ENCODE data around the gene ADAM12. TPM values are rescaled to one million over a fixed set of nuclear protein-coding genes. Genes with fewer than 3 reads are reported as not detected.
A peak's percentile ranks its signal among the peaks of the same experiment; 100 is the strongest.

ADAM12 gene
- total RNA-seq, 1 donor from 2014 or later: 0.35 TPM

DNA sequence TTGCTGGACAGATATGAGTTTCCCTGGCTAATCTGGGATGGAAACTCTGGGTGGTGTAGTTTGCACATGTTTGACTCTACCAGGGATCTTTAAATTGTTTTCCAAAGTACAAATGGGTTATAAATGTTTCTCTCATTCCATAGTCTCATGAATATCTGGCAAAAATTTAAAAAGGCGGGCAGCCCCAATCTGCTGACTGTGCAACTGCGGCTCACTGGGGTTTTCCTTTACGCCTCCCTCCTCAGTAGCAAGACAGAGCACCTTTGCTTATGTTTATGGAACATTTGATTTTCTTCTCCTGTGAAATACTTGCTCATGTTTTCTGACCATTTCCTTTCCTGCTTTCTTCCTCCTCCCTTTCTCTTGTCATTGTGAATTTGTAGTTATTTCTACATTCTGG, 105.0 kb downstream of the ADAM12 start:
- DNase-seq (no peak), ATAC-seq (no peak)

GRCh38 chr10:126278851-126279250, 109.4 kb downstream of the ADAM12 start:
- ATAC-seq: no peak
- intact Hi-C loops (cut with micrococcal nuclease): no loop called here
- DNase-seq: no peak

More for the DNA sequence above, 105.0 kb downstream of the ADAM12 start:
- intact Hi-C loops (cut with micrococcal nuclease): no loop called here

DNA sequence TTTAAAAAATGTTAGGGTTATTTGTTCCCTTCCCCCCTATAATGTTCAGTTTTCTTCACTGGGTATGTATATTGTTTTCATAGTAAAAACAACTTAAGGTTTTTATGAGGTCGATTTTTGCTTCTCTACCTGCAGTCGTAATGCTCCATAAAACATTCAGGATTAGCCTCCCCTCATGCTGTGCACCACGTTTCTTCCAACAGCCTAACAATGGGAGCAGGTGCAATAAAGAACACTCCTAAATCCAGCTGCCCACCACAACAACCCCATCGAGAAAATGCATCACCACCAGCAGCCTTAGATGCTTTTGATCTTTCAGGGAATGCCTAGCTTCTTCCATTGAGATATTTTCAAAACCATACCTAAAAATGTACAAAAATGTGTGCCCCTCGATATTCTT, 111.1 kb downstream of the ADAM12 start:
- no peak for ATAC-seq
- intact Hi-C loops (cut with micrococcal nuclease): no loop called here

DNA sequence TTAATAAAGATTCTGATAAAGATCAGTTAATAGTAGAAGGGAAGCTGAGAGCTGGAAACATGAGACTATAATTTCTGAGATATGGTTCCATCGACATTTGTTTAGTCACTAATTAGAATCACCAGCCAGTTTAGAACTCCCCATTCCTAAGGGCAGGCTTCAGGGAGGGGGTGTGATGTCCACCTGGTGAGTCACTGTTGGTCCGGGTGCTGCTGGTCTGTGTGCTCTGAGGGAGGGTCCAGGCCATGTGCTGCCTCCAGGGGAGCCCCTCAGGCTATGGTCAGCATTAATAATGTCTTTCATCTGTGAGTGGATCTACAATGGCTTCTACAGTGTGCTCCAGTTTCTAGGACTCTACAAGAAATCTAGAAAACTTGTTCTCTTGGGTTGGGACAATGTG, 115.8 kb downstream of the ADAM12 start:
- intact Hi-C loops (cut with micrococcal nuclease): no loop called here
- no peak for ATAC-seq

More for the DNA sequence above, 111.1 kb downstream of the ADAM12 start:
- no peak for DNase-seq

DNA sequence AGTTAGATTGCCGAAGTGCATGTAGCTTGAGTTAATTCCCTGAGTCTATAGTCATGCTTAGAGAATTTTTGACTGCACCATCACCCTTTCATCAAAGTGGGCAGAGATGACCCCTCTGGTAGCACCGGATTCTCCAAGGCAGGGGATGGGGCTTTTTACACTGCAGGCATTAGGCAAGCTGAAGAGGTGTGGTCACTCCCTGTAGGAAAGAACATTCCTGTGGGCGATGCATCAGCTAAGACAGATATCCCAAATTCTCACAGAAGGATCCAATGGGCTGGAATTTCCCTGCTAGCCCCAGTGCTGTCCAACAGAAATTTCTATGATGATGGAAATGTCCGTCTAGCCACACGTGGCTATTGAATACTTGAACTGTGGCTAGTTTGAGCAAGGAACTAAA, 118.2 kb downstream of the ADAM12 start:
- ATAC-seq: no peak
- no peak for DNase-seq
- intact Hi-C loops (cut with micrococcal nuclease): no loop called here

More for the DNA sequence above, 115.8 kb downstream of the ADAM12 start:
- no peak for DNase-seq

DNA sequence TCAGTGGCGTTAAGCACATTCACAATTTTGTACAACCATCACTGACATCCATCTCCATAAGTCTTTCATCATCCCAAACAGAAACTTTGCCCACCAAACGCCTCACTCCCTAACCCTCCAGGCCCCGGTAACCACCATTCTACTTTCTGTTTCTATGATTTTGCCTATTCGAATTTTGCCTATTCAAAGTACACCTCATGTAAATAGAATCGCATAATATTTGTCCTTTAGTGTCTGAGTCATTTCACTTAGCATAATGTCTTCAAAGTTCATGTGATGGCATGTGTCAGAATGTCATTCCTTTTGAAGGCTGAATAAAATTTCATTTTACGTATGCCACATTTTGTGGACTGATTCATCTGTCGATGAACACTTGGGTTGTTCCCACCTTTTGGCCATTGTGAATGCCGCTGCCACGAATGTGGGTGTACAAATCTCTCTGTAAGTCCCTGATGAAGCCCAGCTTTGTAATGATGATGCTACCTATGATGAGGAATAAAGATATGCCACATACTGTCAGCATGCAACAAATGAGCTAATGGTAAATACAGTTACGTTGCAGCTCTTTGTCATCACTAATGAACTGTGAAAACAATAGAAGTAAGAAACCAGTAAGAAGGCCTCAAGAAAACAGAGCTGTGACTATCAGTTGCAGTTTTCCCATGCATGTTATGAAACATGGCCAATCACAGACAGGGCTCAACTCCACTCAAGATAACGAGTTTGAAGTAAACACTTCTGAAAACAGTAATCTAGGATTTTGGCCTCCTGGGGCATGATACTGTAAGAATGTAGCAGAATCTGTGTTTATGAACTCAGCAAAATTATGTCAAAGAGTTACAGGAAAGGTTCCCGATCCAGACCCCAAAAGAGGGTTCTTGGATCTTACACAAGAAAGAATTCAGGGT, 120.0 kb downstream of the ADAM12 start:
- intact Hi-C loops (cut with micrococcal nuclease): no loop called here
- ATAC-seq (no peak), DNase-seq (no peak)

GRCh38 chr10:126264102-126265018, 123.9 kb downstream of the ADAM12 start:
- intact Hi-C loops (cut with micrococcal nuclease): no loop called here
- DNase-seq: no peak
- peak; percentile 85 for ATAC-seq

GRCh38 chr10:126263006-126263676, 125.1 kb downstream of the ADAM12 start:
- ATAC-seq (no peak), DNase-seq (no peak)
- intact Hi-C loops (cut with micrococcal nuclease): no loop called here

DNA sequence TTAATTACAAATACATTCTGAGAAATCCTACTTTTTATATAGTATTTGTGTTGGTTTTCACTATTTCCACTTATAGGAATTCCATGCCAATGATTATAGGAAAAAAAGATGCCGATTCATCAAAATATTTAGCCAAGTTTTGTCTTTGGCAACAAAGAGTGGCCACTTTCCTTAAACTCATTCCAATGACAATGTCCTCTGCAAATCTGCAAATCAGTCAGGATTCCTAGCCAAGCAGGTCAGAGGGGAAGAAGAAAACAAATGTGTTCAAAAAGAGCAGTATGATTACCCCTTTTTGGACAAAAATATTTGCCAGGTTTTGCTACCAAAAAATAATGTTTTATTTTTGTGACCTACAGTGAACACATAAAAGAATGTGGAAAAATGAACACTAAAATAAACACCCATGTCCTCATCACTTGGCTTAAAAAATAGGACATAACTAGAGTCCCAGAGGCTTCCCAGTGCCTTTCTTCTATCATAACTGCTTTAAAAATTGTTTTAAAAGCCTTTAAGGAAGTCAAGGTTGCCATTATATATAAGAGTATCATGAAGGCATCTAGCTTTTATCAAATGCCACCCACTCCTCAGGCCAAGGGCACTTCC, 125.9 kb downstream of the ADAM12 start:
- intact Hi-C loops (cut with micrococcal nuclease): no loop called here
- ATAC-seq (peak; percentile 24), DNase-seq (no peak)

GRCh38 chr10:126259760-126260479, 128.4 kb downstream of the ADAM12 start:
- intact Hi-C loops (cut with micrococcal nuclease): no loop called here
- ATAC-seq: no peak
- DNase-seq: no peak

DNA sequence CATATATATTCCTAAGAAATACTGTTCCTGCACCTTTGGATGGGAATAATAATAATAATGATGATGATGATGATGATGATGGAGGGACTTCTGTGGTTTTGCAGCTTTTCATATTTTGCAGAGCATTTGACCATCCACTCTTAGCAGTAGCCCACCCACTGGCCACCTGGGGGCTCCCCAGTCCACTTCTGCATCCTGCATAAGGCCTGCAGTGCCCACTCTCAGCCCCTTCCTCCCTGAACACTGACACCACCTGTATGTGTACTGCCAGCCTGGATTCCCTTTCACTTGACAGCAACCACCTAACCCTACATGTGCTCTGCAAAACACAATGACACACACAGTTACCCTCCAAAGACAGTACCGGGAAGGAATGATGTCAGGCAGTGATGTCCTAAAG, 131.4 kb downstream of the ADAM12 start:
- DNase-seq (no peak), ATAC-seq (no peak)
- intact Hi-C loops (cut with micrococcal nuclease): no loop called here

- no peak for ATAC-seq
- intact Hi-C loops (cut with micrococcal nuclease): no loop called here
Measured at GRCh38 chr10:126255313-126255712, 133.0 kb downstream of the ADAM12 start.

DNA sequence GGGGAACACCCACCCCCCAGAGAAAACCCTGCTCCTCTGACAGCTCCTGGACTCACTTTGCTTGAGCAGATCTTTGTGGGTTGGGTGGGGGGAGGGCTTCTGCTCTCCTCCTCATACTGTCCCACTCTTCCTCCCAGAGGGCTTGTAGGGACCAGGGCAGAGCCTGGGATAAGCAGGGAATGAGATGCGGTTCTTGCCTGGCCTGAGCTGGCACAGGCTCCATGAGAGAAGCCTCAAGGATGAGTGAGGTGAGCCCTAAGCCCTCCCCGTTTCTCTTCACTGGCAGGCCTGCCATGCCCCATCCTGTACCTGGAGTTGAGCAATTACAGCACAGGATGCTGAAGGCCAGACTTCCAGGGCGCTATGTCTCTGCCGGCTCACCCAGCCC, 134.7 kb downstream of the ADAM12 start:
- DNase-seq (no peak), ATAC-seq (peak; percentile 38)
- intact Hi-C loops (cut with micrococcal nuclease): no loop called here

More at GRCh38 chr10:126255313-126255712, 133.0 kb downstream of the ADAM12 start:
- no peak for DNase-seq

DNA sequence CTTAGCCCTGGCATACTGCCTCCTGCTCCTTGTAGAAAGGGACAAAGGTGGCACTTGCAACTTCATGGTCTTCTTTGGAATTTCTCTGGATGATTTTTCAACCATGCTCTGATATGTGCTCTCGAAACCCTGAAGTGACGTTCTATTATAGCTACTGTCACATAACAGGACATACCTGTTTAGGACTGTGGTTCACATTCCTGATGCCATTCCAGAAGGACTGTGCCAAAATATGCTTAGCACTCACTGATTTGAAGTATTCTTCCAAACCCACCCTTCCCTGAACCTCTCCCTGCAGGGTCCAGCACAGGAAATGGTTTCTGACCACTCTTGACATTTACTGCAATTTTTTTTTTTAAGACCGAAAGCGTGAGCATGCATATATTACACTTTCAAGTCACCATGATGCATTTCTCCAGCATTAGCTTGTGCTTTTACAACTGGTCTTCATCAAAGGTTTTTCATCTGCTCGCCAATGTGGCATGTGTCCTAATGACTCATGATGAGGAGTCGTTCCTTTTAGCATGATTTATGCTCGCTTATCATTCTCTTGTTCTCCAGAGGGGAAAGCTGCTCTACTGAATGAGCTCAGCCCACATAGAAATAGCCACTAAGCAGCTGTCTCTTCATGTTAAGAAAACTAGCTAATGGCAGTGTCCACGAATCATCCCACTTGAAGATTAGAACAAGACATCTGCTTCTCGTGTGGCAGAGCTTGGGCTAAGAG, 135.2 kb downstream of the ADAM12 start:
- intact Hi-C loops (cut with micrococcal nuclease): no loop called here
- peak; percentile 91 for ATAC-seq
- no peak for DNase-seq

- intact Hi-C loops (cut with micrococcal nuclease): no loop called here
- DNase-seq: no peak
- no peak for ATAC-seq
Measured at GRCh38 chr10:126251778-126252407, 136.4 kb downstream of the ADAM12 start.

GRCh38 chr10:126250527-126251310, 137.6 kb downstream of the ADAM12 start:
- DNase-seq (no peak), ATAC-seq (peak; percentile 7)
- intact Hi-C loops (cut with micrococcal nuclease): no loop called here

DNA sequence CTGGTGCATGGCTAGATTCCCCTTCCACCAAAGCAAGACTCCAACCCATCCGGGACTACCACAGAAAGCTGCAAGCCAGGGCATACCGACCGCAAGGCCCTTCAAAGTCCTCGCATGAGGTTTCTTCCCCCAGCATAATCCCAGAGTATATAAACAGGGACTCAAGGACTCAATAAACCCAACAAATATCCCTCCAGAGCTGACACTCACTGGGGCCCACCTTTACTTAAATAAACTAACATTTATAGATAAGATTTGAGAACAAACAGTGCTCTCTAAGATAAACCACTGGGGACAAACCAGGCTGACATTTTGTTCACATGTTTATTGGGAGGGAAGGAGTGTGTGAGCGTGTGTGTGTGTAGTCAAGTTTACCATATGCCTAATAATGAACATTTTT, 138.2 kb downstream of the ADAM12 start:
- ATAC-seq: no peak
- intact Hi-C loops (cut with micrococcal nuclease): no loop called here

More for the DNA sequence above, 138.2 kb downstream of the ADAM12 start:
- DNase-seq: no peak

Measured in left ventricle myocardium superior (tissue), 1 donor.